ENCODE results near the gene PIH1D2. TPM values are rescaled to one million over a fixed set of nuclear protein-coding genes. Genes with fewer than 3 reads are reported as not detected.

PIH1D2 gene
- total and polyA plus RNA-seq, 9 of the 15 experiments (the other 6 are each of a cell fraction or from before 2014, with no cell fraction given) = 1.5 to 5.4 (median 3.0) TPM

DNA sequence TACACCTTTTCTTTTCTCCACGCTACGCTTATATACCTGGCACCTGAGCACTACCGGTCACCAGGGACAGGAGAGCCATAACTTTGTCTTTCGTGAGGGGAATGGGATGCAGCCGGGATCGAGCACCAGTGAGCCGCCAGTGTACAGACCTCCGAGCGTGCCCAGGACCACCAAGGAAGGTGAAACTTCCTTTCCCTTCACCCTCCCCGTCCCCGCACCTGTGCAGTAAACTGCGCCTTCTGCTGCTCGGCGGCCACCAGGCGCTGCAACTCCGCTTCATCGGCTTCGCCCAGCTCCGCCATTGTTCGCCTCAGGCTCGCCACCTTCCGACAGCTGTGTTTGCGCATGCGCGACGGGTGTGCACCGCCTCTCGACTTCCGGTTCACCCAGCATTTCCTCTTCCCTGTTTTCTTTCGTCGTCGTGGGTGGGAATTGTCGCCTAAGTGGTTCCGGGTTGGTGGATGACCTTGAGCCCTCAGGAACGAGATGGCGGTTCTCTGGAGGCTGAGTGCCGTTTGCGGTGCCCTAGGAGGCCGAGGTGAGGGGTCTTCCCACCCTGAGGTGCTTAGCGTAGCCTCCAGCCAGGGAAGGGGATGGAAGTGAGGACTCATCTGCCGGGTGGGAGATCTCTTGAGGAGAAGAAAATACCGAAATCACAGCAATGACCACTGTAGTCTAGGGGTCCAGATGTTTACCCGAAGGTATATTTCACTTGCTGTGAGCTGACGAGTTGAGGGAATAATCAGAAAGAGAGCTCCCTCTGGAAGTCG, 12.8 kb upstream of the PIH1D2 start, which contains the start of the genes SDHD and TIMM8B (continued):
- TF ChIP-seq, protein P1, sequence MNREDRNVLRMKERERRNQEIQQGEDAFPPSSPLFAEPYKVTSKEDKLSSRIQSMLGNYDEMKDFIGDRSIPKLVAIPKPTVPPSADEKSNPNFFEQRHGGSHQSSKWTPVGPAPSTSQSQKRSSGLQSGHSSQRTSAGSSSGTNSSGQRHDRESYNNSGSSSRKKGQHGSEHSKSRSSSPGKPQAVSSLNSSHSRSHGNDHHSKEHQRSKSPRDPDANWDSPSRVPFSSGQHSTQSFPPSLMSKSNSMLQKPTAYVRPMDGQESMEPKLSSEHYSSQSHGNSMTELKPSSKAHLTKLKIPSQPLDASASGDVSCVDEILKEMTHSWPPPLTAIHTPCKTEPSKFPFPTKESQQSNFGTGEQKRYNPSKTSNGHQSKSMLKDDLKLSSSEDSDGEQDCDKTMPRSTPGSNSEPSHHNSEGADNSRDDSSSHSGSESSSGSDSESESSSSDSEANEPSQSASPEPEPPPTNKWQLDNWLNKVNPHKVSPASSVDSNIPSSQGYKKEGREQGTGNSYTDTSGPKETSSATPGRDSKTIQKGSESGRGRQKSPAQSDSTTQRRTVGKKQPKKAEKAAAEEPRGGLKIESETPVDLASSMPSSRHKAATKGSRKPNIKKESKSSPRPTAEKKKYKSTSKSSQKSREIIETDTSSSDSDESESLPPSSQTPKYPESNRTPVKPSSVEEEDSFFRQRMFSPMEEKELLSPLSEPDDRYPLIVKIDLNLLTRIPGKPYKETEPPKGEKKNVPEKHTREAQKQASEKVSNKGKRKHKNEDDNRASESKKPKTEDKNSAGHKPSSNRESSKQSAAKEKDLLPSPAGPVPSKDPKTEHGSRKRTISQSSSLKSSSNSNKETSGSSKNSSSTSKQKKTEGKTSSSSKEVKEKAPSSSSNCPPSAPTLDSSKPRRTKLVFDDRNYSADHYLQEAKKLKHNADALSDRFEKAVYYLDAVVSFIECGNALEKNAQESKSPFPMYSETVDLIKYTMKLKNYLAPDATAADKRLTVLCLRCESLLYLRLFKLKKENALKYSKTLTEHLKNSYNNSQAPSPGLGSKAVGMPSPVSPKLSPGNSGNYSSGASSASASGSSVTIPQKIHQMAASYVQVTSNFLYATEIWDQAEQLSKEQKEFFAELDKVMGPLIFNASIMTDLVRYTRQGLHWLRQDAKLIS (CRISPR knock-in tag; IDR thresholded peaks at IDR 0.05) = no peak
- TF ChIP-seq, protein P2, sequence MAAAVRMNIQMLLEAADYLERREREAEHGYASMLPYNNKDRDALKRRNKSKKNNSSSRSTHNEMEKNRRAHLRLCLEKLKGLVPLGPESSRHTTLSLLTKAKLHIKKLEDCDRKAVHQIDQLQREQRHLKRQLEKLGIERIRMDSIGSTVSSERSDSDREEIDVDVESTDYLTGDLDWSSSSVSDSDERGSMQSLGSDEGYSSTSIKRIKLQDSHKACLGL (CRISPR knock-in tag; IDR thresholded peaks at IDR 0.05; ENCODE audit: borderline replicate concordance, poor library complexity, severe bottlenecking) = no peak
- TF ChIP-seq NRF1 (conservative IDR thresholded peaks at IDR 0.05 in 1 of 2, IDR thresholded peaks at IDR 0.05 in 1 of 2) (peak; percentile 97 to 98), BACH1 (tag; IDR thresholded peaks at IDR 0.05) (no peak), ZNF717 (CRISPR knock-in tag; IDR thresholded peaks at IDR 0.05) (no peak), NCOA1 (IDR thresholded peaks at IDR 0.05; ENCODE audit: low read depth) (0 out of 2 replicates have a peak, but pooled peaks have one; percentile 26), E2F6 (IDR thresholded peaks at IDR 0.05; ENCODE audit: borderline replicate concordance in 1 of 2, extremely low read depth in 1 of 2, insufficient read depth in 1 of 2, insufficient read length in 1 of 2, low read depth in 1 of 2, low read length in 1 of 2, poor library complexity in 1 of 2, severe bottlenecking in 1 of 2) (peak; percentile 51 to 66), THRA (IDR thresholded peaks at IDR 0.05) (no peak)
- TF ChIP-seq, protein P3, sequence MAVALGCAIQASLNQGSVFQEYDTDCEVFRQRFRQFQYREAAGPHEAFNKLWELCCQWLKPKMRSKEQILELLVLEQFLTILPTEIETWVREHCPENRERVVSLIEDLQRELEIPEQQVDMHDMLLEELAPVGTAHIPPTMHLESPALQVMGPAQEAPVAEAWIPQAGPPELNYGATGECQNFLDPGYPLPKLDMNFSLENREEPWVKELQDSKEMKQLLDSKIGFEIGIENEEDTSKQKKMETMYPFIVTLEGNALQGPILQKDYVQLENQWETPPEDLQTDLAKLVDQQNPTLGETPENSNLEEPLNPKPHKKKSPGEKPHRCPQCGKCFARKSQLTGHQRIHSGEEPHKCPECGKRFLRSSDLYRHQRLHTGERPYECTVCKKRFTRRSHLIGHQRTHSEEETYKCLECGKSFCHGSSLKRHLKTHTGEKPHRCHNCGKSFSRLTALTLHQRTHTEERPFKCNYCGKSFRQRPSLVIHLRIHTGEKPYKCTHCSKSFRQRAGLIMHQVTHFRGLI (CRISPR knock-in tag; IDR thresholded peaks at IDR 0.05) = no peak
- TF ChIP-seq, protein P4, sequence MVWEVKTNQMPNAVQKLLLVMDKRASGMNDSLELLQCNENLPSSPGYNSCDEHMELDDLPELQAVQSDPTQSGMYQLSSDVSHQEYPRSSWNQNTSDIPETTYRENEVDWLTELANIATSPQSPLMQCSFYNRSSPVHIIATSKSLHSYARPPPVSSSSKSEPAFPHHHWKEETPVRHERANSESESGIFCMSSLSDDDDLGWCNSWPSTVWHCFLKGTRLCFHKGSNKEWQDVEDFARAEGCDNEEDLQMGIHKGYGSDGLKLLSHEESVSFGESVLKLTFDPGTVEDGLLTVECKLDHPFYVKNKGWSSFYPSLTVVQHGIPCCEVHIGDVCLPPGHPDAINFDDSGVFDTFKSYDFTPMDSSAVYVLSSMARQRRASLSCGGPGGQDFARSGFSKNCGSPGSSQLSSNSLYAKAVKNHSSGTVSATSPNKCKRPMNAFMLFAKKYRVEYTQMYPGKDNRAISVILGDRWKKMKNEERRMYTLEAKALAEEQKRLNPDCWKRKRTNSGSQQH (CRISPR knock-in tag; IDR thresholded peaks at IDR 0.05) = no peak
